Amygdala (tissue), 56 donors: Measurements from ENCODE around the gene SLC26A3.

Experiments used
- DNase-seq, 56 donors: peaks; one replicate each; lab custom pipeline; 2025; lab: John Stamatoyannopoulos, UW

The SLC26A3 gene

GRCh38 chr7:107816011-107816566 lies 13.1 kb upstream of the SLC26A3 start:
- DNase-seq = no peak

GRCh38 chr7:107815254-107815882 lies 12.3 kb upstream of the SLC26A3 start:
- no peak for DNase-seq

- DNase-seq = no peak
Observed at GRCh38 chr7:107813524-107813923, 10.5 kb upstream of the SLC26A3 start.

GRCh38 chr7:107811934-107812333 lies 8.9 kb upstream of the SLC26A3 start:
- no peak for DNase-seq

GRCh38 chr7:107810626-107811025 lies 7.6 kb upstream of the SLC26A3 start:
- DNase-seq = no peak

GRCh38 chr7:107809179-107809578 lies 6.2 kb upstream of the SLC26A3 start:
- DNase-seq = no peak

GRCh38 chr7:107799647-107800264 lies 3.3 kb downstream of the SLC26A3 start:
- no peak for DNase-seq

- DNase-seq = no peak
Observed at GRCh38 chr7:107792364-107792763, 10.7 kb downstream of the SLC26A3 start.

GRCh38 chr7:107789647-107790046 lies 13.4 kb downstream of the SLC26A3 start:
- no peak for DNase-seq

- no peak for DNase-seq
Observed at GRCh38 chr7:107788662-107789061, 14.4 kb downstream of the SLC26A3 start.

GRCh38 chr7:107788216-107788615 lies 14.8 kb downstream of the SLC26A3 start:
- no peak for DNase-seq

- DNase-seq = no peak
Observed at GRCh38 chr7:107785926-107786325, 17.1 kb downstream of the SLC26A3 start.

GRCh38 chr7:107785170-107785569 lies 17.9 kb downstream of the SLC26A3 start:
- no peak for DNase-seq

GRCh38 chr7:107783648-107784047 lies 19.4 kb downstream of the SLC26A3 start:
- no peak for DNase-seq

- DNase-seq = no peak
Observed at GRCh38 chr7:107782374-107782773, 20.6 kb downstream of the SLC26A3 start.

GRCh38 chr7:107779647-107780099 lies 23.4 kb downstream of the SLC26A3 start:
- no peak for DNase-seq

GRCh38 chr7:107778283-107778682 lies 24.7 kb downstream of the SLC26A3 start:
- no peak for DNase-seq

GRCh38 chr7:107777702-107778101 lies 25.3 kb downstream of the SLC26A3 start:
- DNase-seq = no peak

- no peak for DNase-seq
Observed at GRCh38 chr7:107773027-107773426, 30.0 kb downstream of the SLC26A3 start.

- no peak for DNase-seq
Observed at GRCh38 chr7:107768263-107768662, 34.8 kb downstream of the SLC26A3 start.

- no peak for DNase-seq
Observed at GRCh38 chr7:107767391-107767790, 35.6 kb downstream of the SLC26A3 start.

- DNase-seq = no peak
Observed at GRCh38 chr7:107758667-107759066, 44.4 kb downstream of the SLC26A3 start.
